Retinal pigment epithelial cell (primary cell): ENCODE results near the gene BDH1.
"Not testable (repeated sequence)": the region's sequence is repeated elsewhere in the genome, so short reads cannot be mapped to it uniquely, and the experiment has no call there.

Source experiments
- DNase-seq: peaks from one replicate; pipeline ENCODE4 v3.0.0-alpha.2; 2010; ENCODE audit warnings: low read depth
- H3K4me3 ChIP-seq: 2 replicates; pipeline ENCODE4 v1.5.1; 2011; ENCODE audit warnings: mild to moderate bottlenecking, low read length, control low read depth, moderate library complexity
- TF ChIP-seq, protein P1 (sequence below): conservative IDR thresholded peaks from 2 replicates; pipeline ENCODE4 v1.5.1; 2011; ENCODE audit warnings: low read depth, low read length, control low read depth, inconsistent platforms

BDH1 gene

DNA sequence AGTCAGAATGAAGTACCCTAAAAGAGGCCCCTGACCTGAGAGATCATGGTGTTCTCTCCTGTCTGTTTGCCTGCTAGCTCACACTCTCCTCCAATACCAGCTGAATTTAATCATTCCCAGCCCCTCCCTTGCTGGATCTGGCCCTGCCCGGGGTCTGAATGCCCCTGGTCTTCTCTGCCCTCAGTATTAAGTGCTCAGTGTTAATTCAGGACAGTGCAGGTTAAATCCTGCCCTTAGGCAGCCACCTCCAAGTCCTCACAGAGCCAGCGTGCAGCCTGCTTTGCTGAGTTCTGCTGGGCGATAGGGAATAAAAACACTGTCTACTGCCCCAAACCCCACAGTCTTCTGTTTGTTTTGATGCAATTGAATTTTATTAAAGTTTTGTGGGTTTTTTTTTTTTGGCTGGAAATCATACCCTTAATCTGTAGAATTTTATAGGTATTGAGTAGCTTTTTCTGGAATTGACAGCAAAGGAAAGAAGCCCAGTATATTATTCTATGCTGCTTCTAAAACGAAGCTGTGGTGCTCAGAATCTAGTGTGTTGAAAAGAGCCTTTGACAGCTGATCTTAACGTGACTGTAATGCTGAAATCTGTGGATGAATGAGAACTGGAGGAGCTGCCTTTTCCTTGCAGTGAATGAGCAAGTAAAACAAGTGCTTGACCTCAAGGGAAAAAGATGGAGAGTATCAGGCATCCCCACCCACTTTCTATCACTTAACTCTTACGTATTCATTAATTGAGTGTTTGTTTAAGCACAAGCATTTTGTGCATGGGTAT lies 12.3 kb upstream of the BDH1 start:
- no peak for DNase-seq
- TF ChIP-seq, protein P1, sequence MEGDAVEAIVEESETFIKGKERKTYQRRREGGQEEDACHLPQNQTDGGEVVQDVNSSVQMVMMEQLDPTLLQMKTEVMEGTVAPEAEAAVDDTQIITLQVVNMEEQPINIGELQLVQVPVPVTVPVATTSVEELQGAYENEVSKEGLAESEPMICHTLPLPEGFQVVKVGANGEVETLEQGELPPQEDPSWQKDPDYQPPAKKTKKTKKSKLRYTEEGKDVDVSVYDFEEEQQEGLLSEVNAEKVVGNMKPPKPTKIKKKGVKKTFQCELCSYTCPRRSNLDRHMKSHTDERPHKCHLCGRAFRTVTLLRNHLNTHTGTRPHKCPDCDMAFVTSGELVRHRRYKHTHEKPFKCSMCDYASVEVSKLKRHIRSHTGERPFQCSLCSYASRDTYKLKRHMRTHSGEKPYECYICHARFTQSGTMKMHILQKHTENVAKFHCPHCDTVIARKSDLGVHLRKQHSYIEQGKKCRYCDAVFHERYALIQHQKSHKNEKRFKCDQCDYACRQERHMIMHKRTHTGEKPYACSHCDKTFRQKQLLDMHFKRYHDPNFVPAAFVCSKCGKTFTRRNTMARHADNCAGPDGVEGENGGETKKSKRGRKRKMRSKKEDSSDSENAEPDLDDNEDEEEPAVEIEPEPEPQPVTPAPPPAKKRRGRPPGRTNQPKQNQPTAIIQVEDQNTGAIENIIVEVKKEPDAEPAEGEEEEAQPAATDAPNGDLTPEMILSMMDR = no peak
- no peak overlapping the region for H3K4me3 ChIP-seq

DNA sequence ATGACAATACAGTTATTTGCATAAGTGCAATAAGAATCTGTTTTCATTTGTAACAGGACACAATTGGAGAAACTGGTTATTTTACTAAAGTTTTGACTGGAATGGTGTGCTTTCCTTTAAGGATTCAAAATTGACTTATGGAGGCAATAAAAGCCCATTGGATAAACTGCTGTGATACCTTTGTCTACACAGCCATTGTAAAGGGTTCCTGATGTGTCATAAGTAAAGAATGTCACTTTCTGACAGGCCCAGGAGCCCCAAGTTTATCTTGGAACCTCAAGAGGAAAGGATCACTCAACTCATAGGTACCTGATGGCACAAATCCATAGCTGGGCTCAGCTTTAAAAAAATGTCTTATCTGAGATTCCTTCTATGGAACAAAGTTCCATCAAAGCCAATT lies 10.4 kb upstream of the BDH1 start:
- H3K4me3 ChIP-seq, DNase-seq: not testable (repeated sequence)

DNA sequence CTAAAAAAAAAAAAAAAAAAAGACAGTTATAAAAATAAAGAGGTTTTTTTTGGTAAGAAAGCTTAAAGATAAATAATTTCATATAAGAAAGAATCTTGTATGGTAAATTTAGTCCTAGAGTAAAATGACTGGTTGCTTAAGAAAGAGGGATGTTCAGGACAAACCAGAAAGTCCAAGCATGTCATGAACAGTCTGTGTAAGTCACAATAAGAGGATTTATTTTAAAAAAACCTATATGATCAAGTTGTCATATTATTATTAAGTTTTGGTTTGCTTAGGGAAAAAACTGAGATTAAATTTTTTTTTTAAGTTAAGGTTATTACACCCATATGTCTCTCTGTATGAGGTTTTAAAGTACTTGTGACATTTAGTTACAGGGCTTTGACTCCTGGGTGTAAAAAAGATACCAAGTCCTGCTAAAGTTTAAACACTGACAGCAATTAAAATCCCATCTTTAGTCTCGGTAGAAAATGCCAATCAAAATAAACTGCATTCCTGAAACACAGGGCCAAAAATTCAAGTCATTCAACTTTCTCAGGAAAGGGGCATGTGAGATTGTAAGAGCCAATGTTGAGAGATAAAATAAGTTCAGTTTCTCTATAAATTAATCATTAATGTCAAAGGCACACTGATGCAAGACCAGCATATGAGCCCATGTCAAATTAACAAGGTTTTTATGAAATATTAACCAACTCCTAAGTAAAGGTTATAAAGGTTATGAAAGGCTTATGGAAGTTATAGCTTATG lies 8.5 kb upstream of the BDH1 start:
- H3K4me3 ChIP-seq = no peak overlapping the region
- TF ChIP-seq, protein P1 = no peak
- DNase-seq = no peak

DNA sequence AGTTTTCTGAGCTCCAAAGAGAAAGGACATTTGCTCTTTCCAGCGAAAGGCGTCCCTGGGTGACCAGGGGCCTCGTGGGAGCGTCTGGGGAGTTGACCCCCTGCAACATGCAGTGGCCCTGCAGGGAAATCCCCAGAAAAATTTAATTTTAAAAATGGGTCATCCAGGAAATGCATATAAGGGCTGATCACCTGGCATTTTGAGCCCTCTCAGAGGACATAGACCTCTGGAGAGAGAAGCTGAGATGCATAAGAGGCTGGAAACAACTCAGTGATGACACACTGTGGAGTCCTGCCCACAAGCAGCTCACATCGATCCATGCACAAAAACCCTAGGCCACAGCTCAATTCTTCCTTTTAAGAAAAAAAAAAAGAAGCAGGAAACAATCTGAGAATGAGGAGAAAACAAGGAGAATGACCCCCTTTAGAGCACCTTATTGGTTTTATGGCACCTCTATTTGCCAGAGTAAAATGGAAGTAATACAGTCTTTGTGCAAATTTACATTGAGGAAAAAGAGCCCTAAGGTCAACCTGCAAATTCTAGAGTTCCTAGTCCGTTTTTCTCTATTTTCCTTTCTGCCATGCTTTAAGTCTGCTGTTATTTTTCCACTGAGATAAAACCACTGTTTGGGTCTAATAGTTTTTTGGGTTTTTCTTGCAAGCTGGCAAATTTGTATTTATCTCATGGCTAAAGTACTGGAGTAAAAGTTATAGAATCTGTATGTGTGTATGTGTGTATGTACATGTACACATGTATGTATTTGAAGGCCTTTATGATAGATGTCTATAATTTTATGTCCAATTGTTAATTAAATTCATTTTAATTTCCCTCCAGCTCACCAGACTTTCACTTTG lies 6.9 kb upstream of the BDH1 start:
- TF ChIP-seq, protein P1 = no peak
- no peak overlapping the region for H3K4me3 ChIP-seq
- no peak for DNase-seq

DNA sequence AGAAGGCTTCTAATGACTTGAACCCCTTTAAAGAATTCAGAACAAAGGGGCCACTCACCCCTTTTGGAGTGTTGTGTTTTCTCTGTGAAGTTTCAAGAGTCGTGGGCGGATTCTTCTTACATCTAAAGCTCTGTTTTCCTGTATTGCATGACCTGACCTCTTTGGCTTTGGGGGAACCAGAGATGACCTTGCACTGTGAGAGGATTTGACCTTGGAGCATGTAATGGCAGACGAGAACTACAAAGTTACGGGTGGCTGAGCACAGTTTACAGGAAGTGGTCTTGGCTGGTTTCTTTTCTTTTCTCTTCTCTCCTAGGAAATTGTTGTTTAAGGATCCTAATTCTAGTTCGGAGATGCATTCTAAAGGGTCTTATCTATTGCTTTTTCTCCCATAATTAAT lies 6.2 kb upstream of the BDH1 start:
- H3K4me3 ChIP-seq = no peak overlapping the region
- TF ChIP-seq, protein P1 = no peak
- no peak for DNase-seq

DNA sequence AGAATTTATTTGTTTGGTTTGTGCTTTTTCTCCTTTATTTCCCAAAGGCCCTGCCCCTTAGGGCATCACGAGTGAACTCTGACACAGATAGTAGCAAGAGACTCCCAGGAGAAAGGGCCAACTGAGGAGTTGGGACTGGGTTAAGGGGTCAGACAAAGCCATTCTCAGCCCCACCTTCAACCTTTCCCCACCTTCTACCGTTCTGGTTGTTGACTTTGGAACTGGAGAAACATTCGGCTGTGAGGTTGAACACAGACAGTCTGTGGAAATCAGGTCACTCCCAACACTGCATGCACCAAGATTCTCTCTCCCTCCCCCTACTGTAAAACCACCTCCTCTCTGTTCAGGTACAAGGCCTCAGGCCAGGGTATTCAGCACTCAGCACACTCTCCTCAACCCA lies 3.9 kb upstream of the BDH1 start:
- DNase-seq = no peak
- TF ChIP-seq, protein P1 = no peak
- H3K4me3 ChIP-seq = no peak overlapping the region

DNA sequence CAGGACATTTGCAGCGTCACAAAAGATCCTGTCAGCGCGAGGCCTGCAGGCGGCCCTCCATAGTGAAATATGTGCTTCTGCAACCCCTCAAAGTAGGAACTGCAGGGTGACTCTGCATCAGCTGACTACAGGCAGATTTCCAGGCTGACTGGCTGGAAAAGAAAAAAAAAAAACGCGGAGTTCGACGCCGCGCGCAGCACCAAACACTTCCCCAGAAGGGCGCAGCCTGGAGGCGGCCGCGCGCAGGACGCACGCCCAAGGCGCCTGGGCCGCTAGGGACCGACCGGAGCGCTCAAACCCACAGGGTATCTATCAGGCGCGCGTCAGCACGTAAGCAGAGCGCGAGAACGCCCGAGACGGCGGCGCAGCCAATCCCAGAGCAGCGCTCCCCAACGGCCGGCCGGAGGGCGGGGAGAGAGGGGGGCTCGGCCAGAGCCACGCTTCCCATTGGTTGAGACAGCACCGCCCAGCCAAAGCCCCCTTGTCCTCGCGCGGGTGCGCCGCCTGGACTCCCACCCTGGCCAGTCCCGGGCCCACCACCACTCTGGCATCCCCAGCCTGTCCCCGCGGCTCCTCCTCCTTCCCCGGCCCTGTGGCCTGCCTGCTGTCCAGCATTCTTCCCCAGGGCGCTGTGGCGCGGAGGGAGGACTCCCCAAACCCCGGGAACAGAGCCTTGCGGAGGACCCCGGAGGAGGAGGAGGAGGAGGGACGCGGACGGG lies 1.0 kb downstream of the BDH1 start:
- peak overlapping the region; percentile 82 for H3K4me3 ChIP-seq
- TF ChIP-seq, protein P1 = peak; percentile 59
- DNase-seq = peak; percentile 90
